ENCODE data around the gene SPINK9. TPM values are rescaled to one million over a fixed set of nuclear protein-coding genes. Genes with fewer than 3 reads are reported as not detected.

SPINK9 gene
- total RNA-seq, 8 experiments from 2014 or later, result not detected

GRCh38 chr5:148376198-148376597, 40.8 kb downstream of the SPINK9 start:
- no peak for ATAC-seq (replicated peaks in 6 of 8)
- no peak overlapping the region for H3K27ac ChIP-seq
- H3K4me3 ChIP-seq, result no peak overlapping the region
- WGBS, 10 experiments, result 20 to 100% (median 78%) methylated on average over 1 to 4 of the region's 4 CpGs; no CpG with 5 or more reads in 3 of the 10 experiments
- in situ Hi-C loops (cut with MboI; ENCODE audit: low pct_unique_long_range_greater_than_20kb in 2 of 9, low sequenced_read_pairs in 9 of 9, unreplicated experiment in 9 of 9), result loop anchor here in 1 of 9 experiments (25.0 kb wide), 1 partner anchor 89 kb away; no protein-coding TSS in a partner anchor
- no peaks in the 10 kb centered on the region for H3K4me1 ChIP-seq (replicated peaks in 1 of 2)

- peaks cover 4 to 7% of the 10 kb centered on the region in 2 donors for H3K4me1 ChIP-seq (replicated peaks in 1 of 2)
- 71 to 100% (median 100%) methylated on average over 2 to 3 of the region's 3 CpGs; no CpG with 5 or more reads in 3 of the 10 experiments for WGBS, 10 experiments
- in situ Hi-C loops (cut with MboI; ENCODE audit: low pct_unique_long_range_greater_than_20kb in 2 of 9, low sequenced_read_pairs in 9 of 9, unreplicated experiment in 9 of 9), result loop anchor here in 1 of 9 experiments (25.0 kb wide), 1 partner anchor 91 kb away; no protein-coding TSS in a partner anchor
- H3K27ac ChIP-seq, result no peak overlapping the region
- H3K4me3 ChIP-seq, result no peak overlapping the region
- no peak for ATAC-seq (replicated peaks in 6 of 8)
Observed at GRCh38 chr5:148378670-148379069, 43.3 kb downstream of the SPINK9 start.

DNA sequence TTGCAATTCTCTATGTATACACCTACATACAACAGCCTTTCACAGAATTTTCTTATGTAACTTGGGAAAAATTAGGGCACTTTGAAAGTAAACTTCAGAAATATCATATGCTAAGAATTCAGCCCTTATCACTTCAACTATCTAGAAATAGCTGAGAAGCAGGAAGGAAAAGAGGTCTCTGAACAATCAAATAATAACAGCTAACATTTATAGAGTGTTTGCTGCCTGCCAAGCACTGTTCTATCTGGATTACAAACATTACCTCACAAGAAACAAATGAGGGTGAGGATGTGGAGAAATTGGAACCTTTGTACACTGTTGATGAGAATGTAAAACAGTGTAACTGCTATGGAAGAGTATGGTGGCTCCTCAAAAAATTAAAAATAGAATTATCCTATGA, 44.0 kb downstream of the SPINK9 start:
- in situ Hi-C loops (cut with MboI; ENCODE audit: low pct_unique_long_range_greater_than_20kb in 2 of 9, low sequenced_read_pairs in 9 of 9, unreplicated experiment in 9 of 9), result loop anchor here in 1 of 9 experiments (25.0 kb wide), 1 partner anchor 92 kb away; no protein-coding TSS in a partner anchor
- ATAC-seq (replicated peaks in 6 of 8), result no peak
- Histone ChIP-seq H3K4me1 (replicated peaks in 1 of 2) (peaks cover 4 to 7% of the 10 kb centered on the region in 2 donors), H3K27ac (no peak overlapping the region), H3K4me3 (no peak overlapping the region)

- H3K4me1 ChIP-seq (replicated peaks in 1 of 2), result peaks cover 11 to 19% of the 10 kb centered on the region in 2 donors
- no peak for ATAC-seq (replicated peaks in 6 of 8)
- in situ Hi-C loops (cut with MboI; ENCODE audit: low pct_unique_long_range_greater_than_20kb in 2 of 9, low sequenced_read_pairs in 9 of 9, unreplicated experiment in 9 of 9), result loop anchor here in 1 of 9 experiments (25.0 kb wide), 1 partner anchor 95 kb away; no protein-coding TSS in a partner anchor
- H3K27ac ChIP-seq, result no peak overlapping the region
- 50 to 100% (median 91%) methylated on average over 1 to 3 of the region's 3 CpGs; no CpG with 5 or more reads in 2 of the 10 experiments for WGBS, 10 experiments
- peak overlapping the region in 3 of 5 donors; percentile 74 to 85 (median 74) for H3K4me3 ChIP-seq
Observed at GRCh38 chr5:148381906-148382305, 46.5 kb downstream of the SPINK9 start.

- Histone ChIP-seq H3K4me3 (peak overlapping the region; percentile 74 to 85 (median 74)), H3K4me1 (replicated peaks in 1 of 2) (peaks cover 11 to 19% of the 10 kb centered on the region in 2 donors), H3K27ac (peak overlapping the region in 1 of 2 donors; percentile 84)
- no peak for ATAC-seq (replicated peaks in 6 of 8)
- in situ Hi-C loops (cut with MboI; ENCODE audit: low pct_unique_long_range_greater_than_20kb in 2 of 9, low sequenced_read_pairs in 9 of 9, unreplicated experiment in 9 of 9), result loop anchor here in 1 of 9 experiments (25.0 kb wide), 1 partner anchor 96 kb away; no protein-coding TSS in a partner anchor
- WGBS, 10 experiments, result 14 to 64% (median 33%) methylated on average over 1 to 4 of the region's 4 CpGs
Observed at GRCh38 chr5:148382961-148383360, 47.6 kb downstream of the SPINK9 start.

GRCh38 chr5:148383564-148384379, 48.4 kb downstream of the SPINK9 start, which contains the start of gene FBXO38:
TSS of gene FBXO38 (plus strand) at chr5:148383958. CDS start at chr5:148394777, 10,819 bp downstream.
- Histone ChIP-seq H3K4me3 (peak within 1 kb of the TSS; percentile 74 to 85 (median 74)), H3K27ac (peak within 1 kb of the TSS; percentile 80 to 91), H3K4me1 (replicated peaks in 1 of 2) (peaks cover 11 to 19% of the 10 kb centered on the region in 2 donors)
- ATAC-seq (replicated peaks in 6 of 8), result peak; percentile 96 to 99 (median 99)
- in situ Hi-C loops (cut with MboI; ENCODE audit: low pct_unique_long_range_greater_than_20kb in 2 of 9, low sequenced_read_pairs in 9 of 9, unreplicated experiment in 9 of 9), result loop anchor here in 1 of 9 experiments (25.0 kb wide), 1 partner anchor 96 kb away; no protein-coding TSS in a partner anchor
- WGBS, 10 experiments, result 0 to 22% (median 0%) methylated on average over 2 to 17 of the region's 45 CpGs; no CpG with 5 or more reads in 1 of the 10 experiments

GRCh38 chr5:148384380-148384737, 49.0 kb downstream of the SPINK9 start:
- ATAC-seq (replicated peaks in 6 of 8), result peak in 4 of 8 experiments; percentile 0 to 10 (median 7)
- H3K4me1 ChIP-seq (replicated peaks in 1 of 2), result peaks cover 11 to 19% of the 10 kb centered on the region in 2 donors
- 0 to 2% (median 0%) methylated on average over 1 to 6 of the region's 6 CpGs; no CpG with 5 or more reads in 5 of the 10 experiments for WGBS, 10 experiments
- H3K4me3 ChIP-seq, result peak overlapping the region; percentile 74 to 85 (median 74)
- peak overlapping the region; percentile 80 to 91 for H3K27ac ChIP-seq
- in situ Hi-C loops (cut with MboI; ENCODE audit: low pct_unique_long_range_greater_than_20kb in 2 of 9, low sequenced_read_pairs in 9 of 9, unreplicated experiment in 9 of 9), result loop anchor here in 1 of 9 experiments (25.0 kb wide), 1 partner anchor 97 kb away; no protein-coding TSS in a partner anchor

GRCh38 chr5:148385094-148385493, 49.7 kb downstream of the SPINK9 start:
- in situ Hi-C loops (cut with MboI; ENCODE audit: low pct_unique_long_range_greater_than_20kb in 2 of 9, low sequenced_read_pairs in 9 of 9, unreplicated experiment in 9 of 9), result loop anchor here in 1 of 9 experiments (25.0 kb wide), 1 partner anchor 98 kb away; no protein-coding TSS in a partner anchor
- WGBS, 10 experiments, result 67 to 100% (median 100%) methylated on average over 1 of the region's 1 CpG; no CpG with 5 or more reads in 2 of the 10 experiments
- no peak for ATAC-seq (replicated peaks in 6 of 8)
- peaks cover 11 to 19% of the 10 kb centered on the region in 2 donors for H3K4me1 ChIP-seq (replicated peaks in 1 of 2)
- no peak overlapping the region for H3K27ac ChIP-seq
- H3K4me3 ChIP-seq, result peak overlapping the region in 3 of 5 donors; percentile 74 to 85 (median 74)

DNA sequence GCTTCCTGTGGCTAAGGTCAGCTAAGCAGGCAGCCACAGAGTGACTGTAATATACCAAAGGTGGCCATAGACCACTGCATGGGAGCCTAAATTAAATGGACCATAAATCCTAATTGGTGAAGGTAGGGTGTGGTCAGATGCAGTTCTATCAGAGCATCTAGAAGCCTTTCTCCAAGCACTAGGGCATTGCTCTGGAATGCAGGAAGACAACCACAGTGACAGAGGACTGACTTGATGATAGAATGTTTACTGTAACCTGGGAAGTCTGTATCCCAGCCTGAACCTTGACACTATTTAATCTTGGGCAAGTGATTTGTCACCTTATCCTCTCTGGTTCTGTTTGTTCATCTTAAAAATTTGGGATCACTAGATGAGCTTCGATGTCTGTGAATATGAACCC, 50.7 kb downstream of the SPINK9 start:
- WGBS, 10 experiments, result 100% methylated on average over 1 of the region's 1 CpG; no CpG with 5 or more reads in 4 of the 10 experiments
- H3K4me3 ChIP-seq, result no peak overlapping the region
- in situ Hi-C loops (cut with MboI; ENCODE audit: low pct_unique_long_range_greater_than_20kb in 2 of 9, low sequenced_read_pairs in 9 of 9, unreplicated experiment in 9 of 9), result loop anchor here in 1 of 9 experiments (25.0 kb wide), 1 partner anchor 99 kb away; no protein-coding TSS in a partner anchor

DNA sequence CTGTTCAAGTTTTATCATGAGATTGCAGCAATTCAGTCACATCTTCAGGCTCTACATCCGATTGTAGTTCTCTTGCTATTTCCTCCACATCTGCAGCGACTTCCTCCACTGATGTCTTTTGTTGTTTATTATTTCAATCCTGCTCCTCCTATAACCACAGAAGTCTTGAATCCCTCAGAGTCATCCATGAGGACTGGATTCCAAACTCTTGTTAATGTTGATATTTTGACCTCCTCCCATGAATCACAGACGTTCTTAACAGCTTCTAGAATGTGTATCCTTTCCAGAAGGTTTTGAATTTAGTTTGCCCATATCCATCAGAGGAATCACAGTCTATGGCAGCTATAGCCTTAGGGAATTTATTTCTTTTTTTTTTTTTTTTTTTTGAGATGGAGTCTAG, 52.0 kb downstream of the SPINK9 start:
- Histone ChIP-seq H3K4me3 (no peak overlapping the region), H3K4me1 (replicated peaks in 1 of 2) (peaks cover 11 to 12% of the 10 kb centered on the region in 2 donors), H3K27ac (no peak overlapping the region)
- in situ Hi-C loops (cut with MboI; ENCODE audit: low pct_unique_long_range_greater_than_20kb in 2 of 9, low sequenced_read_pairs in 9 of 9, unreplicated experiment in 9 of 9), result loop anchor here in 1 of 9 experiments (25.0 kb wide), 1 partner anchor 100 kb away; no protein-coding TSS in a partner anchor
- peak in 1 of 8 experiments; percentile 4 for ATAC-seq (replicated peaks in 6 of 8)
- 7 to 100% (median 84%) methylated on average over 2 to 3 of the region's 3 CpGs; no CpG with 5 or more reads in 1 of the 10 experiments for WGBS, 10 experiments

More for the DNA sequence above, 50.7 kb downstream of the SPINK9 start:
- no peak for ATAC-seq (replicated peaks in 6 of 8)
- Histone ChIP-seq H3K27ac (no peak overlapping the region), H3K4me1 (replicated peaks in 1 of 2) (peaks cover 11 to 19% of the 10 kb centered on the region in 2 donors)

DNA sequence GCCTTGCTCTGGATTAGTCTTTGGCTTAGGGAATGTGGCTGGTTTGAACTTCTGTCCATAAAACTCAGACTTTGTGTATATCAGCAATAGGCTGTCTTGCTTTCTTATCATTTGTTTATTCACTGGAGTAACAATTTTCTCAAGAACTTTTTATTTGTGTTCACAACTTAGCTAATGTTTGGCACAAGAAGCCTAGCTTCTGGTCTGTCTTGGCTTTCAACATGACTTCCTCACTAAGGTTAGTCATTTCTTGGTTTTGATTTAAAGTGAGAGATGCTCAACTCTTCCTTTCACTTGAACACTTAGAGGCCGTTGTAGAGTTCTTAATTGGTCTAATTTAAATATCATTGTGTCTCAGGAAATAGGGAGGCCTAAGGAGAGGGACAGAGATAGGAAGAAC, 53.3 kb downstream of the SPINK9 start:
- Histone ChIP-seq H3K4me3 (no peak overlapping the region), H3K4me1 (replicated peaks in 1 of 2) (peaks cover 7 to 12% of the 10 kb centered on the region in 2 donors), H3K27ac (no peak overlapping the region)
- WGBS, 10 experiments, result 64 to 100% (median 87%) methylated on average over 1 of the region's 1 CpG; no CpG with 5 or more reads in 4 of the 10 experiments
- in situ Hi-C loops (cut with MboI; ENCODE audit: low pct_unique_long_range_greater_than_20kb in 2 of 9, low sequenced_read_pairs in 9 of 9, unreplicated experiment in 9 of 9), result loop anchor here in 1 of 9 experiments (25.0 kb wide), 1 partner anchor 101 kb away; no protein-coding TSS in a partner anchor
- ATAC-seq (replicated peaks in 6 of 8), result no peak

All from motor neuron (in vitro differentiated cells).